ENCODE measurements around the gene MARVELD2. TPM values are rescaled to one million over a fixed set of nuclear protein-coding genes. Genes with fewer than 3 reads are reported as not detected.
"Not testable (repeated sequence)": the region's sequence is repeated elsewhere in the genome, so short reads cannot be mapped to it uniquely, and the experiment has no call there.

MARVELD2 gene
- under 1 TPM; 0.18 to 0.26 TPM for total RNA-seq

DNA sequence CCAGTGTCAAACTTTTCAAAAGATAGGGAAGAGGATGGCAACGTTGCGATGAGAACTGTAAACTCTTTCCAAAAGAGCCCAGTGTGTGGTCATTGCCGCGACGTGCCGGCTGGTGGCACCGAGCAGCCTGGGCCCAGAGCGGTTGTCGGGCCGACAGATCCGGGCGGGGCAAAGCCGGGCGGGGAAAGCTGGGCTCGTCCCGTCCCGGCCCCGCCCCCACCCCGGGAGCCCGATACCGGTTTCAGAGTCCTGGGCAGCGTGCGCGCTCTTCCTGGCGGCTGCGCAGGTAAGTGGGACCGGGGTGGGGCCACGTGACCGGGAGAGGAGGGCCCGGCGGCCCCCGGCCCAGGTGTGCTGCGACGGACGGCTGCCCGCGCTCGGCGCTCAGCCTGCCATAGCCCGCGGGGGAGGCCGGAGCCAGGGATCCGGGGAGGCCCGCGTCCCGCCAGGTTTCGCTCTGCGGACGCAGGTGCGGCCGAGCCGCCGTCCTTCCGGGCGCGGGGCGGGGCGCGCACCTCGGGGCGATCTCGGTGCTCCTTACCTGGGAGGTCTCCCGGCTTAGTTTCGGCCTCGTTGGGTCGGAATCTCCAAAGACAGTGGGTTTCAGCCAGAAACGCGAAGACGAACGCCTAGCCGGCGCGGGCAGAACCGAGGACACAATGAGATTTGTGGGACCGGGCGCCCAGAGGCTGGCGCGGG lies at the start of gene MARVELD2:
Gene MARVELD2 (plus strand): TSS at position 232 of the 699 bp plus-strand sequence. CDS start 4,270 bp downstream, outside the sequence.
- ChIA-PET CTCF (no interaction called here), POLR2A (no interaction called here)
- Mint-ChIP-seq H3K4me3 (peak within 1 kb of the TSS; percentile 43), H3K27me3 (ENCODE audit: low read depth) (no peaks in the 10 kb centered on the region), H3K9me3 (ENCODE audit: insufficient read depth) (no peaks in the 10 kb centered on the region), H3K36me3 (ENCODE audit: low read depth) (peaks cover 26% of the 10 kb centered on the region), H3K27ac (no peak within 1 kb of the TSS), H3K4me1 (ENCODE audit: low read depth) (peaks cover 5% of the 10 kb centered on the region)
- no peak for DNase-seq
- ATAC-seq = peak; percentile 80

- ChIA-PET POLR2A (no interaction called here), CTCF (interaction anchor here (1.4 kb wide), 1 partner anchor 274 kb away, joined by 4 read pairs; the partner anchor contains the start of gene SLC30A5)
- peaks cover 38% of the 10 kb centered on the region for H3K4me1 Mint-ChIP-seq (ENCODE audit: low read depth)
- DNase-seq (no peak), ATAC-seq (no peak)
- no peaks in the 10 kb centered on the region for H3K9me3 Mint-ChIP-seq (ENCODE audit: insufficient read depth)
- peaks cover 38% of the 10 kb centered on the region for H3K36me3 Mint-ChIP-seq (ENCODE audit: low read depth)
- no peaks in the 10 kb centered on the region for H3K27me3 Mint-ChIP-seq (ENCODE audit: low read depth)
- peak overlapping the region; percentile 99 for H3K4me3 Mint-ChIP-seq
- peak overlapping the region; percentile 99 for H3K27ac Mint-ChIP-seq
Measured at GRCh38 chr5:69367697-69368279, 47.1 kb upstream of the MARVELD2 start.

DNA sequence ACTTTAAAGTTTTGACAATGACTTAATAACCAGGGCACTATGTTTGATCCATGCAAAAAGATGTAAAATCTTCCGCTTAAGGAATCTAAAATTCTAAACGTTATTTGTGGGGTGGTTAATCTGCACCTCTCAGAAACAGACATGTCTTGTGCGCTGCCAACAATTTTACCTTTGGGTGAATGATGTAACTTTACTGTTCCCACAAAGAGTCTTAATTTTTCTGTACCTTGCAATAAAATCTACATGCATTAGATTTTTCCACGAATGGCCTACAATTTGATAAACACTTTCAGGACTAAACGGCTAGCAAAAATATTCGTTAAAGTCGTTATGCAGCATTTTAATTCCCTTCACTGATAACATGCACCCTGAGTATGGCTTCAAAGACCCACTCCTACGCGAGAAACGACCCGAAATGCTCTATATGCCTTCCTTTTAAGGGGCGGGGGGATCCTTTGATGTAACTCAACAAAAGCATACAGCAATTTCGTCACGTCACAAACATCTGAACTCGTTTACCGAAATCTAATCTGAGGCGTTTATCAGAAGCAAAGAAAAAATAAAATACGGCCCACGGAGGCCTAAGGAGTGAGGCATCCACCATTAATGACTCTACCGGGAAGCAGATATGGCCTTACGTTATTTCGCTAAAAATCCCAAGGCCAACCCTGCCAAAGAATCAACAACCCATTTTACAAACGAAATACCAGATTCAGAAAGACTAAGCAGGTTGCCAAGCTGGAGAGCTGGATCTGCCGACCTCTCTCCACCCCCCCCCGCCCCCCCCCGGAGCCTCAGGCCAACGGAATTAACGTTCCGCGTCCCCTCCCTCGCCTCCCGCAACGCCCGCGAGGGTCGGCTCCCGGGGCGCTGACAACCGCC lies 46.2 kb upstream of the MARVELD2 start:
- peak overlapping the region; percentile 99 for H3K27ac Mint-ChIP-seq
- no peaks in the 10 kb centered on the region for H3K9me3 Mint-ChIP-seq (ENCODE audit: insufficient read depth)
- ChIA-PET POLR2A (no interaction called here), CTCF (no interaction called here)
- H3K4me1 Mint-ChIP-seq (ENCODE audit: low read depth) = peaks cover 39% of the 10 kb centered on the region
- H3K36me3 Mint-ChIP-seq (ENCODE audit: low read depth) = peaks cover 34% of the 10 kb centered on the region
- peak; percentile 30 for DNase-seq
- peak overlapping the region; percentile 99 for H3K4me3 Mint-ChIP-seq
- ATAC-seq = peak; percentile 2
- H3K27me3 Mint-ChIP-seq (ENCODE audit: low read depth) = no peaks in the 10 kb centered on the region

GRCh38 chr5:69369340-69370121 lies 45.4 kb upstream of the MARVELD2 start, which contains the start of the genes AK6, RAD17 and TAF9:
TSS of gene AK6 (minus strand) at chr5:69369520. CDS start at chr5:69369490, 30 bp downstream.
TSS of gene RAD17 (plus strand) at chr5:69369818. CDS start at chr5:69372209, 2,391 bp downstream.
TSS of gene TAF9 (minus strand) at chr5:69369520. CDS start at chr5:69365737, 3,783 bp downstream.
- ATAC-seq = peak; percentile 96
- peak; percentile 94 for DNase-seq
- ChIA-PET POLR2A (interaction anchor here (0.5 to 1.1 kb wide), 7 partner anchors 9 to 135 kb away, joined by 3 to 4 read pairs (median 3); partner anchors contain the start of gene CDK7), CTCF (interaction anchor here (0.8 to 1.0 kb wide), 2 partner anchors 39 to 276 kb away, joined by 3 read pairs; partner anchors contain the start of gene SLC30A5)
- H3K4me1 Mint-ChIP-seq (ENCODE audit: low read depth) = peaks cover 38% of the 10 kb centered on the region
- no peaks in the 10 kb centered on the region for H3K27me3 Mint-ChIP-seq (ENCODE audit: low read depth)
- no peaks in the 10 kb centered on the region for H3K9me3 Mint-ChIP-seq (ENCODE audit: insufficient read depth)
- H3K4me3 Mint-ChIP-seq = peak within 1 kb of the TSS; percentile 99
- peak within 1 kb of the TSS; percentile 99 for H3K27ac Mint-ChIP-seq
- H3K36me3 Mint-ChIP-seq (ENCODE audit: low read depth) = peaks cover 30% of the 10 kb centered on the region

DNA sequence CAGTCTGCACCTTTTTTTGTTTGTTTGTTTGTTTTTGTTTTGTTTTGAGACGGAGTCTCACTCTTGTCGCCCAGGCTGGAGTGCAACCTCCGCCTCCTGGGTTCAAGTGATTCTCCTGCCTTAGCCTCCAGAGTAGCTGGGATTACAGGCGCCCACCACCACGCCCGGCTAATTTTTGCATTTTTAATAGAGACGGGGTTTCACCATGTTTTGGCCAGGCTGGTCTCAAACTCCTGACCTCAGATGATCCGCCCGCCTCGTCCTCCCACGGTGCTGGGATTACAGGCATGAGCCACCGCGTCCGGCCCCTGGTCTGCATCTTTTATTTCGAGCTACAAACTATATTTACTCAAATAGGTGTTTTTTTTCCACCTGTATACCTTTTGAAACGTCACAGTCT lies 44.6 kb upstream of the MARVELD2 start:
- DNase-seq; H3K27me3 Mint-ChIP-seq (ENCODE audit: low read depth); H3K9me3 Mint-ChIP-seq (ENCODE audit: insufficient read depth); ATAC-seq: not testable (repeated sequence)
- Mint-ChIP-seq H3K36me3 (ENCODE audit: low read depth) (peaks cover 26% of the 10 kb centered on the region), H3K4me3 (peak overlapping the region; percentile 99), H3K27ac (peak overlapping the region; percentile 99), H3K4me1 (ENCODE audit: low read depth) (peaks cover 36% of the 10 kb centered on the region)
- ChIA-PET CTCF (interaction anchor here (0.8 to 1.0 kb wide), 2 partner anchors 38 to 277 kb away, joined by 3 read pairs; partner anchors contain the start of gene SLC30A5), POLR2A (interaction anchor here (0.6 to 1.1 kb wide), 6 partner anchors 8 to 136 kb away, joined by 3 to 4 read pairs (median 3); partner anchors contain the start of gene CDK7)

GRCh38 chr5:69372394-69372793 lies 42.5 kb upstream of the MARVELD2 start:
- no peak overlapping the region for H3K27ac Mint-ChIP-seq
- DNase-seq (no peak), ATAC-seq (no peak)
- ChIA-PET CTCF (interaction anchor here (0.9 to 2.0 kb wide), 3 partner anchors 11 to 329 kb away, joined by 4 to 7 read pairs (median 7); partner anchors contain the start of gene SLC30A5), POLR2A (interaction anchor here (1.3 kb wide), 1 partner anchor 279 kb away, joined by 4 read pairs; no protein-coding TSS in a partner anchor)
- H3K4me3 Mint-ChIP-seq = no peak overlapping the region
- peaks cover 27% of the 10 kb centered on the region for H3K4me1 Mint-ChIP-seq (ENCODE audit: low read depth)
- peaks cover 23% of the 10 kb centered on the region for H3K36me3 Mint-ChIP-seq (ENCODE audit: low read depth)
- H3K27me3 Mint-ChIP-seq (ENCODE audit: low read depth) = no peaks in the 10 kb centered on the region
- H3K9me3 Mint-ChIP-seq (ENCODE audit: insufficient read depth) = no peaks in the 10 kb centered on the region

DNA sequence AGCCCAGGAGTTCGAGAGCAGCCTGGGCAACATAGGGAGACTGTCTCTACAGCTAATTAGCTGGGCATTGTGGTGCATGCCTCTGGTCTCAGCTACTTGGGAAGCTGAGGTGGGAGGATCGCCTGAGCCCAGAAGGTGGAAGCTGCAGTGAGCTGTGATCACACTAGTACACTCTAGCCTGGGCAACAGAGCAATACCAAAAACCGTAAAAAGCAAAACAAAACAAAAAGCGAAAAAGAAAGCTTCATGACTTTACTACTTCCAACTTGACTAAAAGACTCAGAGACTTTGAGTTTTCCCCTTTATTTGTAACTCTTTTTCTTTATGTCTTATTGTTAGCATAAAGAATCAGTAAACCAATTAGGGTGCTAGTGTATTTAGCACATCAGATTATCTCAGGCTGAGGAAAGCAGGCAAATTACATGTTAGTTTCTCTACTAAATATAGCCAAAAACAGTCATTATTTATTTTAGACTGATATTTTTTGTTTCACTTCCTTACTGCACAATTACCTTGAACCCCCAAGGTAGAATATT lies 39.9 kb upstream of the MARVELD2 start:
- Mint-ChIP-seq H3K4me3 (no peak overlapping the region), H3K4me1 (ENCODE audit: low read depth) (peaks cover 14% of the 10 kb centered on the region), H3K9me3 (ENCODE audit: insufficient read depth) (no peaks in the 10 kb centered on the region), H3K27ac (no peak overlapping the region), H3K27me3 (ENCODE audit: low read depth) (no peaks in the 10 kb centered on the region), H3K36me3 (ENCODE audit: low read depth) (peaks cover 15% of the 10 kb centered on the region)
- POLR2A ChIA-PET = no interaction called here
- DNase-seq (no peak), ATAC-seq (no peak)
- CTCF ChIA-PET = interaction anchor here (1.2 kb wide), 1 partner anchor 281 kb away, joined by 3 read pairs; the partner anchor contains the start of gene SLC30A5

DNA sequence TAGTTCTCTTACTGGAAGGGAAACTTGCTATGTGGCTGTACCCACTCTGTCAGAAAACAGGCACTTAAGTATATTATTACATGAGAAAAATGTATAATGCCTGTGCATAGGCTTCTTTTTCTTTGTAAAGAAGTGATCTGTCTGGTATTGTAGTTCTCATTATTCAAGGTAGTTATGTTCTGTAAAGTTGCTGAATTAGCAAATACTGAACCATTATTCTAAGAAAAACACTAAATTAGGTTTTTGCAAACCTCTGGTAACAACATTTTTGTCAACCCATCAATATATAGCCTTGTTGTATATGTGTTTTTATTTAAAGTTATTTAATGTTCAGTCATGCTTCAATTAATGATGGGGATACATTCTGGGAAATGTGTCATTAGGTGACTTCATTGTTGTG lies 36.5 kb upstream of the MARVELD2 start:
- Mint-ChIP-seq H3K4me1 (ENCODE audit: low read depth) (no peaks in the 10 kb centered on the region), H3K4me3 (no peak overlapping the region), H3K9me3 (ENCODE audit: insufficient read depth) (no peaks in the 10 kb centered on the region), H3K27ac (no peak overlapping the region), H3K27me3 (ENCODE audit: low read depth) (no peaks in the 10 kb centered on the region), H3K36me3 (ENCODE audit: low read depth) (peaks cover 21% of the 10 kb centered on the region)
- ChIA-PET POLR2A (interaction anchor here (2.0 kb wide), 1 partner anchor 8 kb away, joined by 4 read pairs; the partner anchor contains the start of gene RAD17), CTCF (no interaction called here)
- DNase-seq (no peak), ATAC-seq (no peak)

DNA sequence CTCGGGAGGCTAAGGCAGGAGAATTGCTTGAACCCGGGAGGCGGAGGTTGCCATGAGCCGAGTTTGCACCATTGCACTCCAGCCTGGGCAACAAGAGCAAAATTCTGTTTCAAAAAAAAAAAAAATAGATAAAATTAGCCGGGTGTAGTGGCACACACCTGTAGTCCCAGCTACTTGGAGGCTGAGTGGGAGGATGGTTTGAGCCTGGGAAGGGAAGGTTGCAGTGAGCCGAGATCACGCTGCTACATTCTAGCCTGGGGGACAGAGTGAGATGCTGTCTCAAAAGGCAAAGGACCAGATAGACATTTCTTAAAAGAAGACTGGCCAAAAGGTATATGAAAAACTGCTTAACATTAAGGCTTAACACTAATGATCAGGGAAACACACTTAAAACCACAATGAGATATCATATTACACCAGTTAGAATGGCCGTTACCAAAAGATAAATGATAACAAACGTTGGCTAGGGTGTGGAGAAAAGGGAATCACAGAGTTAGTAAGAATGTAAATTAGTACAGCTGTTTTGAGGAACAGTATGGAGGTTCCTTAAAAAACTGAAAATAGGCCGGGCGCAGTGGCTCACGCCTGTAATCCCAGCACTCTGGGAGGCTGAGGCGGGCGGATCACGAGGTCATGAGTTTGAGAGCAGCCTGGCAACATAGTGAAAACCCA lies 10.1 kb upstream of the MARVELD2 start:
- Mint-ChIP-seq H3K27ac (no peak overlapping the region), H3K27me3 (ENCODE audit: low read depth) (no peaks in the 10 kb centered on the region), H3K4me1 (ENCODE audit: low read depth) (no peaks in the 10 kb centered on the region), H3K36me3 (ENCODE audit: low read depth) (peaks cover 40% of the 10 kb centered on the region), H3K4me3 (no peak overlapping the region), H3K9me3 (ENCODE audit: insufficient read depth) (no peaks in the 10 kb centered on the region)
- DNase-seq (no peak), ATAC-seq (no peak)
- CTCF ChIA-PET = interaction anchor here (1.2 kb wide), 1 partner anchor 311 kb away, joined by 3 read pairs; the partner anchor contains the start of gene SLC30A5
- POLR2A ChIA-PET = no interaction called here

GRCh38 chr5:69415584-69415958 lies 655 bp downstream of the MARVELD2 start:
- H3K4me3 Mint-ChIP-seq = peak overlapping the region; percentile 35
- no peaks in the 10 kb centered on the region for H3K9me3 Mint-ChIP-seq (ENCODE audit: insufficient read depth)
- no peaks in the 10 kb centered on the region for H3K27me3 Mint-ChIP-seq (ENCODE audit: low read depth)
- H3K27ac Mint-ChIP-seq = no peak overlapping the region
- H3K36me3 Mint-ChIP-seq (ENCODE audit: low read depth) = peaks cover 21% of the 10 kb centered on the region
- no peak for DNase-seq
- ATAC-seq = no peak
- CTCF ChIA-PET = no interaction called here
- POLR2A ChIA-PET = no interaction called here
- peaks cover 5% of the 10 kb centered on the region for H3K4me1 Mint-ChIP-seq (ENCODE audit: low read depth)
